ENCODE measurements around the gene STPG1. TPM values are rescaled to one million over a fixed set of nuclear protein-coding genes. Genes with fewer than 3 reads are reported as not detected.

Gene STPG1
- total RNA-seq, 4 donors from 2014 or later, result 1.0 to 11.5 (median 4.0) TPM

DNA sequence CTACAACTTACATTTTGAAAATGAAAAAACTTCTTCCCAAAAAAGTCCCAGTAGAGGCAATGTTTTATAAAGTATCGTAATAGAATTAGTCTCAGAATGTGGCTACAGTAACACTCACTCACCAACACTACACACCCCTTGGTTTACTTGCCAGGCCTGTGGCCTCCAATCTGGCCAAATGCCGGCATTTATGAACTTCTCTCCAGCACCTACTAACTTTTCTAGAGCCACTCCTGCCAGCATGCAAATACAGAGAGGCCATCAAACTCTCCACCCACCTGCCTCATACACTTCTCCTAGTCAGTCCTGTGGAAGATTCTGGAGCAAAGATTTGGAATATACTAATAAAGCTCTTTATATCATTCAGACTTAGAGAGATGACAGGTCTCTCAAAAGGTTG, 32.3 kb downstream of the STPG1 start:
- H3K4me1 ChIP-seq, result no peaks in the 10 kb centered on the region
- no peak overlapping the region for H3K27ac ChIP-seq
- H3K4me3 ChIP-seq, result no peak overlapping the region
- H3K36me3 ChIP-seq, result no peaks in the 10 kb centered on the region
- no peak for DNase-seq
- no peaks in the 10 kb centered on the region for H3K9me3 ChIP-seq
- H3K27me3 ChIP-seq, result no peaks in the 10 kb centered on the region
- no peak for TF ChIP-seq POLR2A (IDR thresholded peaks at IDR 0.05)
- no peak for TF ChIP-seq CTCF (IDR thresholded peaks at IDR 0.05)
- intact Hi-C loops (cut with DNase I; ENCODE audit: low total_unique reads), result no loop called here

DNA sequence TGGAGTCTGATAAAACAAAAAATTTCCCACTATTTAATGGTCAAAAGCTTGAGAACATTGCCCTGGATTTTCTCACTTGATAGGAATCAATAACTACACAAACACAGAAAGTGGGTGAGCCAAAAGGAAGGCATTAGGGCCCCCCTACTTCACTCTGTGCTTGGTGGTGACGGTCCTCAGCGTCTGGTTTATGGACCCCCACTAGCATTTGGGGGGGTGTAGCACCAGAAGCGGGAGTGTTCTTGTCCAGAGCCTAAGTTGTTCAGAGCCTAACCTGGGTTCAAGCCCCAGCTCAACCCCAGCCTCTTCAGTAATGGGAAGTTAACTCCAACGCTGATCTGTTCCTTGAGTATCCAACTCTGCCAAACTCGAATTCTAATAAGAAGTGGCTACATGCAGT, 33.1 kb downstream of the STPG1 start:
- no peaks in the 10 kb centered on the region for H3K36me3 ChIP-seq
- no peaks in the 10 kb centered on the region for H3K27me3 ChIP-seq
- H3K9me3 ChIP-seq, result no peaks in the 10 kb centered on the region
- TF ChIP-seq POLR2A (IDR thresholded peaks at IDR 0.05) (no peak), CTCF (IDR thresholded peaks at IDR 0.05) (no peak)
- H3K27ac ChIP-seq, result no peak overlapping the region
- no peak overlapping the region for H3K4me3 ChIP-seq
- H3K4me1 ChIP-seq, result no peaks in the 10 kb centered on the region
- DNase-seq, result no peak
- intact Hi-C loops (cut with DNase I; ENCODE audit: low total_unique reads), result no loop called here

DNA sequence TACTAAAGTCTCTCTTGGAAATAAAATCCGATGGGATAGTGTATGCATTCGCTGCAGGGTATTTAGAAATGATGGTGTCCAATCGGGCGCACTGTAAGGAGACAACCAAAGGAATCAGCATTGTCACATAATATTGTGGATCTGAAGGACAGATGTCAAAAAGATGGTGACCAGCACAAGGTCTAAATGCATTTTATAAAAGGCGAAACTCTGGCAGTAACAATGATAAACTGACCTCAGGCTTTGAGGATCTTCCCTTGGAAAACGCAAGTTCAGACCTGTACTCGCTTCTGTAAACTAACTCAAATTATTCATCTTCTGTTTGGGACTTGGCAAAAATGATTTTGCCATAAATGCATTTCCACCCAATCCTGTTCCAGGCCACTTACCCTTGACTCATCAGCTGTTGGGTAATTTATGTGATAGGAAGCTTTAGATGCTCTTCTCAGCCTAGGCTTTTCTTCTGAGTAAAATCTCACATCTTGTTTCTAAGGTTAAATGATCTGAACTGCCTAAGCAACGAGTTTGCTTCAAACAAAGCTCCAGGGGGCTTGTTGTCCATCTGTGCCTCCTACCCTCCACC, 33.8 kb downstream of the STPG1 start:
- H3K4me1 ChIP-seq, result no peaks in the 10 kb centered on the region
- no peak overlapping the region for H3K27ac ChIP-seq
- no peaks in the 10 kb centered on the region for H3K36me3 ChIP-seq
- TF ChIP-seq CTCF (IDR thresholded peaks at IDR 0.05) (no peak), POLR2A (IDR thresholded peaks at IDR 0.05) (no peak)
- intact Hi-C loops (cut with DNase I; ENCODE audit: low total_unique reads), result no loop called here
- no peaks in the 10 kb centered on the region for H3K27me3 ChIP-seq
- DNase-seq, result no peak
- H3K4me3 ChIP-seq, result no peak overlapping the region
- H3K9me3 ChIP-seq, result no peaks in the 10 kb centered on the region

GRCh38 chr1:24374891-24375786, 38.4 kb downstream of the STPG1 start:
- H3K4me3 ChIP-seq, result no peak overlapping the region
- no peaks in the 10 kb centered on the region for H3K36me3 ChIP-seq
- no peak overlapping the region for H3K27ac ChIP-seq
- no peak for TF ChIP-seq POLR2A (IDR thresholded peaks at IDR 0.05)
- TF ChIP-seq CTCF (IDR thresholded peaks at IDR 0.05), result no peak
- H3K27me3 ChIP-seq, result no peaks in the 10 kb centered on the region
- H3K4me1 ChIP-seq, result no peaks in the 10 kb centered on the region
- H3K9me3 ChIP-seq, result no peaks in the 10 kb centered on the region
- DNase-seq, result no peak
- intact Hi-C loops (cut with DNase I; ENCODE audit: low total_unique reads), result no loop called here

DNA sequence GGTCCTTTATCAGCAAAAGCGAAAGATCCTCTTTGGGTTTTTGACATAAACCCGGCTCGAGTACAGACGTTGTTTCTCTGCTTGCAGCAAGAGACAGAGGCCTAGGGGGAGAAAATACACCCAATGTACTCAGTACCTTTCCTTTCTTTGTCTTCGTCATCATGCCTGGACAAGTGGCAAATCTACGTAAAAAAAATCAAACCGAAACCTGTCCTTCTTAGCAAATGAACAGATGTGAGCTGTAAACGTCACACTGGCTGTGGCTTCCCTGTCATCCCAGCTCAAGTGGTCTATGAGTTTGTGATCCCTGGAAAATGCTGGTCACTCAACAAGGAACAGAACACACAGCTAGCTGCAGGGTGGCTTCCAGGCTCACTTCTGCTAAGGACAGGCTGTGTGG, 39.9 kb downstream of the STPG1 start:
- Histone ChIP-seq H3K27ac (no peak overlapping the region), H3K4me1 (no peaks in the 10 kb centered on the region), H3K9me3 (no peaks in the 10 kb centered on the region), H3K4me3 (no peak overlapping the region), H3K36me3 (no peaks in the 10 kb centered on the region), H3K27me3 (no peaks in the 10 kb centered on the region)
- intact Hi-C loops (cut with DNase I; ENCODE audit: low total_unique reads), result no loop called here
- DNase-seq, result no peak
- TF ChIP-seq CTCF (IDR thresholded peaks at IDR 0.05), result no peak
- TF ChIP-seq POLR2A (IDR thresholded peaks at IDR 0.05), result no peak
